Neural cell (in vitro differentiated cells): Measurements from ENCODE around the gene ATP7B.

ENCODE experiments used
- EP300 ChIP-seq: fragments of 450-650 bp; conservative IDR thresholded peaks from 2 replicates; pipeline ENCODE4 v1.6.1; 2014; ENCODE audit warnings: antibody characterized with exemption, mild to moderate bottlenecking, moderate library complexity; ENCODE audit not compliant: poor library complexity, severe bottlenecking
- POLR2AphosphoS5 ChIP-seq: IDR thresholded peaks from 2 replicates; pipeline ENCODE4 v1.6.1; 2012
- RAD21 ChIP-seq: fragments of 450-650 bp; conservative IDR thresholded peaks from 2 replicates; pipeline ENCODE4 v1.6.1; 2014; ENCODE audit warnings: antibody characterized with exemption, mild to moderate bottlenecking, moderate library complexity
- TF ChIP-seq, protein P1 (sequence below): fragments of 450-650 bp; IDR thresholded peaks from 2 replicates; pipeline ENCODE4 v1.5.1; 2014; ENCODE audit warnings: antibody characterized with exemption, mild to moderate bottlenecking, moderate library complexity; ENCODE audit not compliant: poor library complexity, severe bottlenecking
- TF ChIP-seq, protein P2 (sequence below): IDR thresholded peaks from 2 replicates; pipeline ENCODE4 v1.6.1; 2012; ENCODE audit warnings: borderline replicate concordance

DNA sequence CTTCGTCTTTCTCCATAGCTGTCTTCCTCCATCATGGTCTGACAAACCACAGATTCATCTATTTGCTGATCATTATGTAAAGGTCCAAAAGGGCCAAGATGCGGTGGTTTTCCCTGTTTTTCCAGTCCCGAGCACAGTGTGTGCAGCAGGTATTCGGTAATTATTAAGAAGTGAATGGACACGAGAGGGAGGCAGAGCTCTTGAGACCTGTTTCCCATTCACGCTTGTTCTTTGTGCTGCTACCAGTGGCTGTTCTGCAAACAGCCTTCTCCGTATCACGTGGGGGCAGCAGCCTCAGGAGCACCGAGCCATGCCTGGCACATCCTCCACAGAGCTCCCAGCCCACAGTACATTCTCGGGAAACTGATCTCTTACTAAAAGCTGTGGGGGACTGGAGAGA, 99.2 kb downstream of the ATP7B start:
- TF ChIP-seq, protein P1, sequence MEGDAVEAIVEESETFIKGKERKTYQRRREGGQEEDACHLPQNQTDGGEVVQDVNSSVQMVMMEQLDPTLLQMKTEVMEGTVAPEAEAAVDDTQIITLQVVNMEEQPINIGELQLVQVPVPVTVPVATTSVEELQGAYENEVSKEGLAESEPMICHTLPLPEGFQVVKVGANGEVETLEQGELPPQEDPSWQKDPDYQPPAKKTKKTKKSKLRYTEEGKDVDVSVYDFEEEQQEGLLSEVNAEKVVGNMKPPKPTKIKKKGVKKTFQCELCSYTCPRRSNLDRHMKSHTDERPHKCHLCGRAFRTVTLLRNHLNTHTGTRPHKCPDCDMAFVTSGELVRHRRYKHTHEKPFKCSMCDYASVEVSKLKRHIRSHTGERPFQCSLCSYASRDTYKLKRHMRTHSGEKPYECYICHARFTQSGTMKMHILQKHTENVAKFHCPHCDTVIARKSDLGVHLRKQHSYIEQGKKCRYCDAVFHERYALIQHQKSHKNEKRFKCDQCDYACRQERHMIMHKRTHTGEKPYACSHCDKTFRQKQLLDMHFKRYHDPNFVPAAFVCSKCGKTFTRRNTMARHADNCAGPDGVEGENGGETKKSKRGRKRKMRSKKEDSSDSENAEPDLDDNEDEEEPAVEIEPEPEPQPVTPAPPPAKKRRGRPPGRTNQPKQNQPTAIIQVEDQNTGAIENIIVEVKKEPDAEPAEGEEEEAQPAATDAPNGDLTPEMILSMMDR = no peak
- TF ChIP-seq POLR2AphosphoS5 = no peak
- TF ChIP-seq EP300 = no peak
- no peak for TF ChIP-seq RAD21
- TF ChIP-seq, protein P2, sequence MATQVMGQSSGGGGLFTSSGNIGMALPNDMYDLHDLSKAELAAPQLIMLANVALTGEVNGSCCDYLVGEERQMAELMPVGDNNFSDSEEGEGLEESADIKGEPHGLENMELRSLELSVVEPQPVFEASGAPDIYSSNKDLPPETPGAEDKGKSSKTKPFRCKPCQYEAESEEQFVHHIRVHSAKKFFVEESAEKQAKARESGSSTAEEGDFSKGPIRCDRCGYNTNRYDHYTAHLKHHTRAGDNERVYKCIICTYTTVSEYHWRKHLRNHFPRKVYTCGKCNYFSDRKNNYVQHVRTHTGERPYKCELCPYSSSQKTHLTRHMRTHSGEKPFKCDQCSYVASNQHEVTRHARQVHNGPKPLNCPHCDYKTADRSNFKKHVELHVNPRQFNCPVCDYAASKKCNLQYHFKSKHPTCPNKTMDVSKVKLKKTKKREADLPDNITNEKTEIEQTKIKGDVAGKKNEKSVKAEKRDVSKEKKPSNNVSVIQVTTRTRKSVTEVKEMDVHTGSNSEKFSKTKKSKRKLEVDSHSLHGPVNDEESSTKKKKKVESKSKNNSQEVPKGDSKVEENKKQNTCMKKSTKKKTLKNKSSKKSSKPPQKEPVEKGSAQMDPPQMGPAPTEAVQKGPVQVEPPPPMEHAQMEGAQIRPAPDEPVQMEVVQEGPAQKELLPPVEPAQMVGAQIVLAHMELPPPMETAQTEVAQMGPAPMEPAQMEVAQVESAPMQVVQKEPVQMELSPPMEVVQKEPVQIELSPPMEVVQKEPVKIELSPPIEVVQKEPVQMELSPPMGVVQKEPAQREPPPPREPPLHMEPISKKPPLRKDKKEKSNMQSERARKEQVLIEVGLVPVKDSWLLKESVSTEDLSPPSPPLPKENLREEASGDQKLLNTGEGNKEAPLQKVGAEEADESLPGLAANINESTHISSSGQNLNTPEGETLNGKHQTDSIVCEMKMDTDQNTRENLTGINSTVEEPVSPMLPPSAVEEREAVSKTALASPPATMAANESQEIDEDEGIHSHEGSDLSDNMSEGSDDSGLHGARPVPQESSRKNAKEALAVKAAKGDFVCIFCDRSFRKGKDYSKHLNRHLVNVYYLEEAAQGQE = no peak
